GM18909 (cell line): ENCODE data around the gene GMIP.
"Not testable (repeated sequence)": the region's sequence is repeated elsewhere in the genome, so short reads cannot be mapped to it uniquely, and the experiment has no call there.

ENCODE experiments used
- ATAC-seq: cut with Tn5 transposase; IDR thresholded peaks from one replicate; pipeline ENCODE4 v1.9.1; 2021; ENCODE audit warnings: mild to moderate bottlenecking; ENCODE audit not compliant: unreplicated experiment, poor library complexity

The GMIP gene

GRCh38 chr19:19613506-19613905, 30.0 kb downstream of the GMIP start:
- no peak for ATAC-seq

- ATAC-seq: no peak
Measured at GRCh38 chr19:19610376-19611202, 32.9 kb downstream of the GMIP start.

GRCh38 chr19:19606686-19607085, 36.8 kb downstream of the GMIP start:
- not testable (repeated sequence) for ATAC-seq

GRCh38 chr19:19606021-19606420, 37.4 kb downstream of the GMIP start:
- ATAC-seq: no peak

GRCh38 chr19:19602713-19603324, 40.6 kb downstream of the GMIP start:
- no peak for ATAC-seq

- no peak for ATAC-seq
Measured at GRCh38 chr19:19602136-19602712, 41.2 kb downstream of the GMIP start.

- ATAC-seq: no peak
Measured at GRCh38 chr19:19600793-19601330, 42.6 kb downstream of the GMIP start.

GRCh38 chr19:19598728-19599451, 44.6 kb downstream of the GMIP start:
- not testable (repeated sequence) for ATAC-seq

GRCh38 chr19:19597809-19598306, 45.6 kb downstream of the GMIP start:
- ATAC-seq: peak; percentile 71

- no peak for ATAC-seq
Measured at GRCh38 chr19:19595171-19595701, 48.2 kb downstream of the GMIP start.

GRCh38 chr19:19594381-19594780, 49.1 kb downstream of the GMIP start:
- ATAC-seq: no peak

- ATAC-seq: no peak
Measured at GRCh38 chr19:19592690-19593089, 50.8 kb downstream of the GMIP start.

GRCh38 chr19:19591133-19591825, 52.2 kb downstream of the GMIP start:
- no peak for ATAC-seq

GRCh38 chr19:19588546-19588945, 54.9 kb downstream of the GMIP start:
- ATAC-seq: no peak

GRCh38 chr19:19587771-19588170, 55.7 kb downstream of the GMIP start:
- ATAC-seq: no peak

GRCh38 chr19:19584356-19584755, 59.1 kb downstream of the GMIP start:
- ATAC-seq: no peak

GRCh38 chr19:19582471-19582870, 61.0 kb downstream of the GMIP start:
- no peak for ATAC-seq

- ATAC-seq: no peak
Measured at GRCh38 chr19:19581391-19581790, 62.1 kb downstream of the GMIP start.

GRCh38 chr19:19580418-19580817, 63.0 kb downstream of the GMIP start:
- ATAC-seq: no peak
